ENCODE measurements around the gene CGNL1.

DNA sequence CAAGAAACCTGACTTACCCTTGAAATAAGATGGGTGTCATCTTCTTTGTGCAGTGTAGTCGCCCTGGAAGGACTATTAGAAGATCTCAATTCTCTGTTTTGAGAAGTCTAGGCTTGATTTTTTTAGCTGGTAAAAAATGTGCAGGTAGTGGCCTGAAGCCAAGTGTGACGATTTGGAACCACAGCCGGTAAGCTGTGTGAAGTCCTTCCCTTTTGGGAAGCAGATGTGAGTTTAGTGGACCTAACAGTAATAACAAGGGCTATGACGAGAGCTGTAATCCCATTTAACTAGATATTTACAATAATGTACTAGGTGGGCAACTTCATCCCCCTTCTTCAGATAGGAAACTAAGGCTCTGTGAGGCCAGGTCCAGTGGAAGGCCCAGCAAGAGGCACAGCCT is 133.7 kb downstream of the CGNL1 start:
- TF ChIP-seq EZH2phosphoT487 (IDR thresholded peaks at IDR 0.05; ENCODE audit: borderline replicate concordance, low read depth) (no peak), TCF12 (IDR thresholded peaks at IDR 0.05) (no peak), USF1 (IDR thresholded peaks at IDR 0.05; ENCODE audit: borderline replicate concordance, low read depth) (no peak), POLR2AphosphoS5 (IDR thresholded peaks at IDR 0.05; ENCODE audit: low read depth, low read length) (no peak), MXI1 (IDR thresholded peaks at IDR 0.05; ENCODE audit: low read depth, low read length) (no peak), RAD21 (IDR thresholded peaks at IDR 0.05; ENCODE audit: low read length) (no peak)
- TF ChIP-seq, protein P1, sequence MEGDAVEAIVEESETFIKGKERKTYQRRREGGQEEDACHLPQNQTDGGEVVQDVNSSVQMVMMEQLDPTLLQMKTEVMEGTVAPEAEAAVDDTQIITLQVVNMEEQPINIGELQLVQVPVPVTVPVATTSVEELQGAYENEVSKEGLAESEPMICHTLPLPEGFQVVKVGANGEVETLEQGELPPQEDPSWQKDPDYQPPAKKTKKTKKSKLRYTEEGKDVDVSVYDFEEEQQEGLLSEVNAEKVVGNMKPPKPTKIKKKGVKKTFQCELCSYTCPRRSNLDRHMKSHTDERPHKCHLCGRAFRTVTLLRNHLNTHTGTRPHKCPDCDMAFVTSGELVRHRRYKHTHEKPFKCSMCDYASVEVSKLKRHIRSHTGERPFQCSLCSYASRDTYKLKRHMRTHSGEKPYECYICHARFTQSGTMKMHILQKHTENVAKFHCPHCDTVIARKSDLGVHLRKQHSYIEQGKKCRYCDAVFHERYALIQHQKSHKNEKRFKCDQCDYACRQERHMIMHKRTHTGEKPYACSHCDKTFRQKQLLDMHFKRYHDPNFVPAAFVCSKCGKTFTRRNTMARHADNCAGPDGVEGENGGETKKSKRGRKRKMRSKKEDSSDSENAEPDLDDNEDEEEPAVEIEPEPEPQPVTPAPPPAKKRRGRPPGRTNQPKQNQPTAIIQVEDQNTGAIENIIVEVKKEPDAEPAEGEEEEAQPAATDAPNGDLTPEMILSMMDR (IDR thresholded peaks at IDR 0.05), result no peak
